H1 (cell line): Measurements from ENCODE around the gene PLXNB2. TPM values are rescaled to one million over a fixed set of nuclear protein-coding genes. Genes with fewer than 3 reads are reported as not detected.

Experiments
- CTCF ChIA-PET: fragments of 300-600 bp; sonication (Branson Sonifier 250); formaldehyde crosslinking; loops from one replicate; lab custom pipeline; 2021; ENCODE audit not compliant: partially characterized antibody; lab: Charles Lee
- POLR2A ChIA-PET: fragments of 300-600 bp; sonication (Branson Sonifier 250); formaldehyde crosslinking; loops from one replicate; lab custom pipeline; 2021; ENCODE audit warnings: inconsistent platforms; ENCODE audit not compliant: partially characterized antibody; lab: Charles Lee
- DNase-seq, 2 experiments: peaks; one replicate each; pipeline versions ENCODE4 v3.0.0 to v3.0.0-alpha.2; 2010 to 2022; ENCODE audit warnings: low spot score in 2 of 2, low read depth in 1 of 2, mixed read lengths in 1 of 2
- FAIRE-seq: peaks from 2 replicates; lab custom pipeline; 2011; peaks lifted over from hg19 to GRCh38; lab: Jason Lieb, UNC
- H2AFZ ChIP-seq: 2 replicates; pipeline ENCODE4 v1.8.1; 2012; ENCODE audit warnings: low read length, inconsistent platforms
- H2AK5ac ChIP-seq: 2 replicates; pipeline ENCODE4 v1.6.1; 2013; ENCODE audit warnings: low read depth, low read length
- H2BK120ac ChIP-seq: replicated peaks from 2 replicates; pipeline ENCODE3; 2013; ENCODE audit warnings: low read depth, low read length, inconsistent platforms
- H2BK12ac ChIP-seq: 2 replicates; pipeline ENCODE4 v1.6.1; 2013; ENCODE audit warnings: low read depth, low read length
- H2BK15ac ChIP-seq: 2 replicates; pipeline ENCODE4 v1.6.1; 2013; ENCODE audit warnings: low read length
- H2BK20ac ChIP-seq: 2 replicates; pipeline ENCODE4 v1.6.1; 2013; ENCODE audit warnings: low read length
- H2BK5ac ChIP-seq: 2 replicates; pipeline ENCODE4 v1.6.1; 2013; ENCODE audit warnings: low read depth, low read length
- H3K14ac ChIP-seq: 2 replicates; pipeline ENCODE4 v1.6.1; 2013; ENCODE audit warnings: inconsistent platforms; ENCODE audit not compliant: insufficient read length
- H3K18ac ChIP-seq: 2 replicates; pipeline ENCODE4 v1.6.1; 2013; ENCODE audit warnings: low read length; ENCODE audit errors: extremely low read depth
- H3K23ac ChIP-seq: 2 replicates; pipeline ENCODE4 v1.6.1; 2013; ENCODE audit warnings: inconsistent platforms; ENCODE audit not compliant: insufficient read length
- H3K23me2 ChIP-seq: 2 replicates; pipeline ENCODE4 v1.6.1; 2013; ENCODE audit warnings: low read depth, low read length
- H3K27ac ChIP-seq: 2 replicates; pipeline ENCODE4 v1.6.1; 2011; ENCODE audit warnings: low read depth, low read length, inconsistent platforms
- H3K27me3 ChIP-seq, 4 experiments: replicated peaks in 1 of 4; 1 replicate in 1 of 4; 2 replicates in 3 of 4; pipeline versions ENCODE4 v1.6.1 to v1.8.1; 2011 to 2013; ENCODE audit warnings: low read length in 3 of 4, mild to moderate bottlenecking in 3 of 4, inconsistent platforms in 2 of 4, mixed read lengths in 2 of 4, moderate library complexity in 1 of 4; ENCODE audit not compliant: control insufficient read depth in 3 of 4, insufficient read depth in 3 of 4; ENCODE audit errors: extremely low read depth in 1 of 4
- H3K36me3 ChIP-seq, 4 experiments: 2 replicates each; pipeline versions ENCODE4 v1.6.1 to v1.8.1; 2011 to 2013; ENCODE audit warnings: mild to moderate bottlenecking in 4 of 4, low read length in 3 of 4, moderate library complexity in 2 of 4, control low read depth in 1 of 4, inconsistent platforms in 1 of 4; ENCODE audit not compliant: insufficient read depth in 4 of 4, control insufficient read depth in 2 of 4
- H3K4ac ChIP-seq: replicated peaks from 2 replicates; pipeline ENCODE3; 2013; ENCODE audit warnings: low read length, low read depth, mixed read lengths, inconsistent platforms; ENCODE audit not compliant: insufficient read length
- H3K4me1 ChIP-seq, 4 experiments: replicated peaks in 1 of 4; 1 replicate in 1 of 4; 2 replicates in 3 of 4; pipeline versions ENCODE4 v1.6.1 to v1.8.1; 2011 to 2013; ENCODE audit warnings: low read length in 3 of 4, inconsistent platforms in 2 of 4, mixed read lengths in 1 of 4; ENCODE audit not compliant: insufficient read depth in 4 of 4, control insufficient read depth in 3 of 4
- H3K4me2 ChIP-seq, 2 experiments: 2 replicates each; pipeline versions ENCODE4 v1.6.1 to v1.8.1; 2011 to 2013; ENCODE audit warnings: low read depth in 2 of 2, low read length in 2 of 2, control low read depth in 1 of 2, inconsistent platforms in 1 of 2, mild to moderate bottlenecking in 1 of 2; ENCODE audit not compliant: insufficient read depth in 1 of 2
- H3K4me3 ChIP-seq, 4 experiments: fragments of 200-600, 300-600 bp in 1 of 4; sonication (generic), shearing (Covaris generic), sonication (Bioruptor Twin) in 1 of 4; 2 replicates each; pipeline versions ENCODE4 v1.5.1 to v1.8.1; 2011 to 2016; ENCODE audit warnings: low read length in 4 of 4, low read depth in 3 of 4, control low read depth in 2 of 4, inconsistent platforms in 2 of 4, mild to moderate bottlenecking in 2 of 4, mixed read lengths in 1 of 4, moderate library complexity in 1 of 4; ENCODE audit not compliant: insufficient read depth in 2 of 4; ENCODE audit errors: extremely low read depth in 1 of 4
- H3K56ac ChIP-seq: replicated peaks from 2 replicates; pipeline ENCODE3; 2013; ENCODE audit warnings: low read depth, mild to moderate bottlenecking, mixed read lengths, low read length, inconsistent platforms; ENCODE audit not compliant: insufficient read length
- H3K79me1 ChIP-seq: 2 replicates; pipeline ENCODE4 v1.6.1; 2013; ENCODE audit warnings: low read depth, low read length, control low read depth
- H3K79me2 ChIP-seq, 2 experiments: 2 replicates each; pipeline versions ENCODE4 v1.6.1 to v1.8.1; 2012 to 2013; ENCODE audit warnings: low read length in 2 of 2, mild to moderate bottlenecking in 2 of 2, inconsistent platforms in 1 of 2; ENCODE audit not compliant: insufficient read depth in 2 of 2, control insufficient read depth in 1 of 2
- H3K9ac ChIP-seq, 4 experiments: replicated peaks in 1 of 4; 1 replicate in 1 of 4; 2 replicates in 3 of 4; pipeline versions ENCODE4 v1.6.1 to v1.8.1; 2011 to 2013; ENCODE audit warnings: low read depth in 3 of 4, low read length in 3 of 4, control low read depth in 2 of 4, mild to moderate bottlenecking in 2 of 4, moderate library complexity in 2 of 4, inconsistent platforms in 1 of 4; ENCODE audit errors: extremely low read depth in 1 of 4
- H3K9me3 ChIP-seq, 2 experiments: 2 replicates each; pipeline versions ENCODE4 v1.6.1 to v1.8.1; 2012 to 2013; ENCODE audit warnings: mild to moderate bottlenecking in 2 of 2, moderate library complexity in 2 of 2, control low read depth in 1 of 2, inconsistent platforms in 1 of 2, low read depth in 1 of 2, low read length in 1 of 2, mixed read lengths in 1 of 2; ENCODE audit not compliant: insufficient read depth in 2 of 2
- H4K20me1 ChIP-seq, 2 experiments: replicated peaks in 1 of 2; 2 replicates each; pipeline versions ENCODE3 to v1.8.1; 2011 to 2013; ENCODE audit warnings: inconsistent platforms in 2 of 2, low read length in 2 of 2, mild to moderate bottlenecking in 1 of 2; ENCODE audit not compliant: insufficient read depth in 2 of 2, control insufficient read depth in 1 of 2
- H4K5ac ChIP-seq: 2 replicates; pipeline ENCODE4 v1.6.1; 2013; ENCODE audit warnings: low read length, low read depth, mixed read lengths, inconsistent platforms; ENCODE audit not compliant: insufficient read length
- H4K8ac ChIP-seq: 2 replicates; pipeline ENCODE4 v1.8.0; 2013; ENCODE audit warnings: mild to moderate bottlenecking, moderate library complexity, low read length, inconsistent platforms; ENCODE audit not compliant: insufficient read depth; ENCODE audit errors: extremely low read depth
- H4K91ac ChIP-seq: replicated peaks from 2 replicates; pipeline ENCODE3; 2013; ENCODE audit warnings: low read length, mixed read lengths, inconsistent platforms; ENCODE audit not compliant: insufficient read length
- BRCA1 ChIP-seq: IDR thresholded peaks from 2 replicates; pipeline ENCODE4 v1.6.1; 2012; ENCODE audit warnings: low read depth, low read length, improper control_type of control experiment
- JUN ChIP-seq: IDR thresholded peaks from 2 replicates; pipeline ENCODE4 v1.6.1; 2011; ENCODE audit warnings: low read depth, mild to moderate bottlenecking, improper control_type of control experiment, low read length
- JUND ChIP-seq: IDR thresholded peaks from 2 replicates; pipeline ENCODE4 v1.6.1; 2011; ENCODE audit warnings: mild to moderate bottlenecking, improper control_type of control experiment, low read length
- MAFK ChIP-seq: IDR thresholded peaks from 2 replicates; pipeline ENCODE4 v1.6.1; 2012; ENCODE audit warnings: low read depth, mild to moderate bottlenecking, improper control_type of control experiment, low read length
- WGBS, 2 experiments: shearing (Covaris generic) in 1 of 2; methylation state at CpG; one replicate each; pipeline versions ENCODE4 v1.1.6 to v1.1.7; 2013 to 2015; ENCODE audit warnings: low lambda C conversion rate in 2 of 2, mixed read lengths in 2 of 2, inconsistent platforms in 1 of 2, low coverage in 1 of 2, missing lambda C conversion rate in 1 of 2; ENCODE audit not compliant: insufficient replicate concordance in 2 of 2, insufficient coverage in 1 of 2, insufficient read length in 1 of 2; ENCODE audit errors: extremely low coverage in 1 of 2, missing lambda C conversion rate in 1 of 2; 5-methylcytosine and 5-hydroxymethylcytosine counted together
- polyA plus RNA-seq, 7 experiments: library from polyadenylated mRNA; depleted of rRNA in 3 of 7; stranded (reverse) in 5 of 7; unstranded in 2 of 7; fragments of >200 nt in 5 of 7; fragments of 200-250 nt in 2 of 7; gene quantifications; 1 replicate in 5 of 7; 2 replicates in 1 of 7; 4 replicates in 1 of 7; pipeline versions ENCODE4 v1.2.1 to v1.2.3, GENCODE V29; 2011 to 2013; ENCODE audit warnings: missing spikeins in 2 of 7, mixed read lengths in 2 of 7
- total RNA-seq: library from RNA; stranded (reverse); fragmentation: NEBNext Ultra II Directional; extraction: Animal tissue kit (Norgen Biotek cat#: 25700); gene quantifications from 2 replicates; pipeline ENCODE4 v1.2.1, GENCODE V29; 2021

PLXNB2 gene
- total and polyA plus RNA-seq, 2 of the 8 experiments (the other 6 are each of a cell fraction or from before 2014, with no cell fraction given) = 58.3 to 92.8 TPM

GRCh38 chr22:50282361-50283155 is 24.9 kb downstream of the PLXNB2 start:
- no peaks in the 10 kb centered on the region for H3K23me2 ChIP-seq
- CTCF ChIA-PET = interaction anchor here (1.7 to 1.9 kb wide), 2 partner anchors 10 to 58 kb away, joined by 3 to 6 read pairs; no protein-coding TSS in a partner anchor

More at GRCh38 chr22:50282361-50283155, 24.9 kb downstream of the PLXNB2 start:
- Histone ChIP-seq H2AFZ (no peak overlapping the region), H3K4me1 (peaks cover 0 to 2% (median 0%) of the 10 kb centered on the region in 4 experiments; a peak in 2 of 7 replicates), H3K79me2 (no peaks in the 10 kb centered on the region), H2BK15ac (no peak overlapping the region), H3K18ac (no peak overlapping the region), H3K36me3 (peaks cover 23 to 86% (median 37%) of the 10 kb centered on the region in 4 experiments), H2AK5ac (no peak overlapping the region), H3K9ac (no peak overlapping the region), H3K27ac (peak overlapping the region; percentile 24; the same call in 1 of the 2 replicates), H3K9me3 (peaks cover 0 to under 1% of the 10 kb centered on the region in 2 experiments; a peak in 1 of 4 replicates), H2BK120ac (no peak overlapping the region), H4K8ac (peak overlapping the region; percentile 68), H4K20me1 (peaks cover 0 to 12% of the 10 kb centered on the region in 2 experiments), H2BK5ac (no peak overlapping the region), H3K27me3 (no peaks in the 10 kb centered on the region), H2BK20ac (no peak overlapping the region), H3K4me2 (no peak overlapping the region), H4K91ac (no peak overlapping the region), H3K14ac (no peak overlapping the region), H3K23ac (no peak overlapping the region), H3K4ac (no peak overlapping the region), H2BK12ac (no peak overlapping the region), H3K56ac (no peak overlapping the region), H3K4me3 (no peak overlapping the region), H4K5ac (no peak overlapping the region), H3K79me1 (no peaks in the 10 kb centered on the region)
- DNase-seq = no peak
- POLR2A ChIA-PET = interaction anchor here (1.0 to 1.2 kb wide), 3 partner anchors 8 to 26 kb away, joined by 3 to 6 read pairs (median 4); no protein-coding TSS in a partner anchor
- WGBS, 2 experiments = 91% methylated on average over 37 of the region's 45 CpGs; no CpG with 5 or more reads in 1 of the 2 experiments
- TF ChIP-seq JUN = peak; percentile 23; the same call in 1 of the 2 replicates
- TF ChIP-seq MAFK = no peak
- TF ChIP-seq JUND = peak; percentile 62; the same call in 1 of the 2 replicates
- no peak for TF ChIP-seq BRCA1
- no peak for FAIRE-seq
